Measurements from ENCODE around the gene CABP7. TPM values are rescaled to one million over a fixed set of nuclear protein-coding genes. Genes with fewer than 3 reads are reported as not detected.

The CABP7 gene
- total and polyA plus RNA-seq, 2 of the 13 experiments (the other 11 are each of a cell fraction or from before 2014, with no cell fraction given), result 0.08 TPM; not detected in 1

DNA sequence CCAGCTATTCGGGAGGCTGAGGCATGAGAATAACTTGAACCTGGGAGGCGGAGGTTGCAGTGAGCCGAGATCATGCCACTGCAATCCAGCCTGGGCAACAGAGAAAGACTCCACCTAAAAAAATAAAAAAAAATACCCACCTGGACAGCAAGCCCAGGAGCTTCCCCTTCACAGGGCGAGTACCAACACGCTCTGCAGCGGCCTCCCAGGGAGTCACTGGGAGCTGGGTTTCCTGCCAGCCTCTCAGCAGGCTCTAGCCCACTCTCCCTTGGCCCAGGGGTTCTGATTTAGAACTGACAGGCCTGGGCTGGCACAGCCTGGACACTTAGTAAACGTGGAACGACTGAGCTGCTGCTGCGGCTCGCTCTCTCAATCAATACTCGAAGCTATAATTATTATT is 2.0 kb upstream of the CABP7 start (continued):
- TF ChIP-seq, protein P1, sequence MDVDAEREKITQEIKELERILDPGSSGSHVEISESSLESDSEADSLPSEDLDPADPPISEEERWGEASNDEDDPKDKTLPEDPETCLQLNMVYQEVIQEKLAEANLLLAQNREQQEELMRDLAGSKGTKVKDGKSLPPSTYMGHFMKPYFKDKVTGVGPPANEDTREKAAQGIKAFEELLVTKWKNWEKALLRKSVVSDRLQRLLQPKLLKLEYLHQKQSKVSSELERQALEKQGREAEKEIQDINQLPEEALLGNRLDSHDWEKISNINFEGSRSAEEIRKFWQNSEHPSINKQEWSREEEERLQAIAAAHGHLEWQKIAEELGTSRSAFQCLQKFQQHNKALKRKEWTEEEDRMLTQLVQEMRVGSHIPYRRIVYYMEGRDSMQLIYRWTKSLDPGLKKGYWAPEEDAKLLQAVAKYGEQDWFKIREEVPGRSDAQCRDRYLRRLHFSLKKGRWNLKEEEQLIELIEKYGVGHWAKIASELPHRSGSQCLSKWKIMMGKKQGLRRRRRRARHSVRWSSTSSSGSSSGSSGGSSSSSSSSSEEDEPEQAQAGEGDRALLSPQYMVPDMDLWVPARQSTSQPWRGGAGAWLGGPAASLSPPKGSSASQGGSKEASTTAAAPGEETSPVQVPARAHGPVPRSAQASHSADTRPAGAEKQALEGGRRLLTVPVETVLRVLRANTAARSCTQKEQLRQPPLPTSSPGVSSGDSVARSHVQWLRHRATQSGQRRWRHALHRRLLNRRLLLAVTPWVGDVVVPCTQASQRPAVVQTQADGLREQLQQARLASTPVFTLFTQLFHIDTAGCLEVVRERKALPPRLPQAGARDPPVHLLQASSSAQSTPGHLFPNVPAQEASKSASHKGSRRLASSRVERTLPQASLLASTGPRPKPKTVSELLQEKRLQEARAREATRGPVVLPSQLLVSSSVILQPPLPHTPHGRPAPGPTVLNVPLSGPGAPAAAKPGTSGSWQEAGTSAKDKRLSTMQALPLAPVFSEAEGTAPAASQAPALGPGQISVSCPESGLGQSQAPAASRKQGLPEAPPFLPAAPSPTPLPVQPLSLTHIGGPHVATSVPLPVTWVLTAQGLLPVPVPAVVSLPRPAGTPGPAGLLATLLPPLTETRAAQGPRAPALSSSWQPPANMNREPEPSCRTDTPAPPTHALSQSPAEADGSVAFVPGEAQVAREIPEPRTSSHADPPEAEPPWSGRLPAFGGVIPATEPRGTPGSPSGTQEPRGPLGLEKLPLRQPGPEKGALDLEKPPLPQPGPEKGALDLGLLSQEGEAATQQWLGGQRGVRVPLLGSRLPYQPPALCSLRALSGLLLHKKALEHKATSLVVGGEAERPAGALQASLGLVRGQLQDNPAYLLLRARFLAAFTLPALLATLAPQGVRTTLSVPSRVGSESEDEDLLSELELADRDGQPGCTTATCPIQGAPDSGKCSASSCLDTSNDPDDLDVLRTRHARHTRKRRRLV (CRISPR knock-in tag; IDR thresholded peaks at IDR 0.05), result no peak
- TF ChIP-seq MAZ (IDR thresholded peaks at IDR 0.05; ENCODE audit: borderline replicate concordance, low read depth, low read length) (no peak), MAZ (CRISPR knock-in tag; IDR thresholded peaks at IDR 0.05; ENCODE audit: low read depth) (no peak), TCF7L2 (IDR thresholded peaks at IDR 0.05; ENCODE audit: low read depth, low read length) (no peak), POLR2G (IDR thresholded peaks at IDR 0.05; ENCODE audit: low read depth, low read length) (no peak), STAG1 (CRISPR knock-in tag; IDR thresholded peaks at IDR 0.05) (no peak)
- TF ChIP-seq, protein P2, sequence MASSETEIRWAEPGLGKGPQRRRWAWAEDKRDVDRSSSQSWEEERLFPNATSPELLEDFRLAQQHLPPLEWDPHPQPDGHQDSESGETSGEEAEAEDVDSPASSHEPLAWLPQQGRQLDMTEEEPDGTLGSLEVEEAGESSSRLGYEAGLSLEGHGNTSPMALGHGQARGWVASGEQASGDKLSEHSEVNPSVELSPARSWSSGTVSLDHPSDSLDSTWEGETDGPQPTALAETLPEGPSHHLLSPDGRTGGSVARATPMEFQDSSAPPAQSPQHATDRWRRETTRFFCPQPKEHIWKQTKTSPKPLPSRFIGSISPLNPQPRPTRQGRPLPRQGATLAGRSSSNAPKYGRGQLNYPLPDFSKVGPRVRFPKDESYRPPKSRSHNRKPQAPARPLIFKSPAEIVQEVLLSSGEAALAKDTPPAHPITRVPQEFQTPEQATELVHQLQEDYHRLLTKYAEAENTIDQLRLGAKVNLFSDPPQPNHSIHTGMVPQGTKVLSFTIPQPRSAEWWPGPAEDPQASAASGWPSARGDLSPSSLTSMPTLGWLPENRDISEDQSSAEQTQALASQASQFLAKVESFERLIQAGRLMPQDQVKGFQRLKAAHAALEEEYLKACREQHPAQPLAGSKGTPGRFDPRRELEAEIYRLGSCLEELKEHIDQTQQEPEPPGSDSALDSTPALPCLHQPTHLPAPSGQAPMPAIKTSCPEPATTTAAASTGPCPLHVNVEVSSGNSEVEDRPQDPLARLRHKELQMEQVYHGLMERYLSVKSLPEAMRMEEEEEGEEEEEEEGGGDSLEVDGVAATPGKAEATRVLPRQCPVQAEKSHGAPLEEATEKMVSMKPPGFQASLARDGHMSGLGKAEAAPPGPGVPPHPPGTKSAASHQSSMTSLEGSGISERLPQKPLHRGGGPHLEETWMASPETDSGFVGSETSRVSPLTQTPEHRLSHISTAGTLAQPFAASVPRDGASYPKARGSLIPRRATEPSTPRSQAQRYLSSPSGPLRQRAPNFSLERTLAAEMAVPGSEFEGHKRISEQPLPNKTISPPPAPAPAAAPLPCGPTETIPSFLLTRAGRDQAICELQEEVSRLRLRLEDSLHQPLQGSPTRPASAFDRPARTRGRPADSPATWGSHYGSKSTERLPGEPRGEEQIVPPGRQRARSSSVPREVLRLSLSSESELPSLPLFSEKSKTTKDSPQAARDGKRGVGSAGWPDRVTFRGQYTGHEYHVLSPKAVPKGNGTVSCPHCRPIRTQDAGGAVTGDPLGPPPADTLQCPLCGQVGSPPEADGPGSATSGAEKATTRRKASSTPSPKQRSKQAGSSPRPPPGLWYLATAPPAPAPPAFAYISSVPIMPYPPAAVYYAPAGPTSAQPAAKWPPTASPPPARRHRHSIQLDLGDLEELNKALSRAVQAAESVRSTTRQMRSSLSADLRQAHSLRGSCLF (CRISPR knock-in tag; IDR thresholded peaks at IDR 0.05; ENCODE audit: borderline replicate concordance), result no peak
